Measurements from ENCODE around the gene RAD9A.

Gene RAD9A

DNA sequence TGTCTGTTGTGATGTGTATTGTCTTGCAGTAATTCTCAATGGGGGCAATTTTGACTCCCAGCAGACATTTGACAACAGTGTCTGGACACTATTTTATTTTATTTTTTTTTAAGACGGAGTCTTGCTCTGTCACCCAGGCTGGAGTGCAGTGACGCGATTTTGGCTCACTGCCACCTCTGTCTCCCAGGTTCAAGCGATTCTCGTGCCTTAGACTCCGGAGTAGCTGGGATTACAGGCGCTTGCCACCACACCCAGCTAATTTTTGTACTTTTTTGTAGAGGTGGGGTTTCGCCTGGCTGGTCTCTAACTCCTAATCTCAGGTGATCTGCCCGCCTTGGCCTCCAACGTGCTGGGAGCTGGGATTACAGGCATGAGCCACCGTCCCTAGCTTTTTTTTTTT, 37.9 kb downstream of the RAD9A start:
- no peak for DNase-seq

DNA sequence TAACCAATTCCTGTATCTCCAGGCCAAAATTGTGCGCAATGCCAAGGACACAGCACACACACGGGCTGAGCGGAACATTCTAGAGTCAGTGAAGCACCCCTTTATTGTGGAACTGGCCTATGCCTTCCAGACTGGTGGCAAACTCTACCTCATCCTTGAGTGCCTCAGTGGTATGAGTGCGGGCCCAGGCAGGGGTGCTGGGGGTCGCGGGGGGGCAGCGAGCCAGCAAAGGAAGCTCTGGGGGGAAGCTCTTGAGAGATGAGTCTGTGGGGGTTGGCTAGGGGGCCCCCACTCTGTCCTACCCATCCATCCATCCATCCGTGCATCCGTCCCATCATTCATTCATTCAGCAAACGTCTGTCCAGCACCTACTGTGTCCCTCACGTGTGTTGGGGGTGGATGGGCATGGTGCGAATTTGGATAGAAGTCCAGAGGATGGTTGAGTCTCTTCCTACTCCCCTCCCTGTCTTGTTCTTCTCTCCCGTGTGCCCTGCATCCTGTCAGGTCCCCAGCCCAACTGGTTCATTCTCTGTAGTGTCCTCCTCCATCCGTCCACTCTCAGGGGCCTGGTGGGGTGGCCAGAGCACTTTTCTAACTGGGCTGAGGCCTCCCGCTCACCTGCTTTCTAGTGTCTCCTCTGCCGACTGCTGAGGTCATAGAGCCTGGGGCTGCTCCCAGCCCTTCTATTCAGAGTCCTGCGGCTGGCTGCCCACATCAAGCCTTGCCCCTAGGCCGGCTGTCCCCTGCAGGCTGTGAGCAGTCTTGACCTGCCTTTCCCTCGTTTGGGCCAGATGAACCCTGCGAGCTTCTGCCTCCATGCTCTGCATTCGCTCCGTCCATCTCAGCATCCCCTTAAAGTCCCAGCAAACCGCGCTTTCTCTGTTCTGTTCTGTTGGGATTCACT, 39.8 kb downstream of the RAD9A start:
- DNase-seq, result no peak

DNA sequence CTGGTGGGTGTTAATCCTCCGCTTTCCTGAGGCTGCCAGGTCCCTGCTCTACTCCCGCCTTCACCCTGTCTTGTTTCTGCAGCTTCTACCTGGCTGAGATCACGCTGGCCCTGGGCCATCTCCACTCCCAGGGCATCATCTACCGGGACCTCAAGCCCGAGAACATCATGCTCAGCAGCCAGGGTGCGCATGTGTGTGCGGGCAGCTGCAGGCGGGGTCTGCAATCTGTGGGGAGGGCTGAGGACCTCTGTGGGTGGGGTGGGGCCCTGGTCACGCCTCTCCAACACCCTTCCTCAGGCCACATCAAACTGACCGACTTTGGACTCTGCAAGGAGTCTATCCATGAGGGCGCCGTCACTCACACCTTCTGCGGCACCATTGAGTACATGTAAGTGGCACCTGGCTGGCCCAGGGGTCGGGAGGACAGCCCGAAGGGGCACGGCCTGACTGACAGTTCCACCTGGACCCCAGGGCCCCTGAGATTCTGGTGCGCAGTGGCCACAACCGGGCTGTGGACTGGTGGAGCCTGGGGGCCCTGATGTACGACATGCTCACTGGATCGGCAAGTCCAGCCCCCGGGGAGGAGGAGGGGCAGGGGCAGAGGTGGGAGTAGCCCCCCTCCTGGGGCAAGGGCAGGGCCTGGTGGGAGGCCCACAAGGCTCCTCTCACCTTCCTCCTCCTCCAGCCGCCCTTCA, 41.0 kb downstream of the RAD9A start:
- no peak for DNase-seq

DNA sequence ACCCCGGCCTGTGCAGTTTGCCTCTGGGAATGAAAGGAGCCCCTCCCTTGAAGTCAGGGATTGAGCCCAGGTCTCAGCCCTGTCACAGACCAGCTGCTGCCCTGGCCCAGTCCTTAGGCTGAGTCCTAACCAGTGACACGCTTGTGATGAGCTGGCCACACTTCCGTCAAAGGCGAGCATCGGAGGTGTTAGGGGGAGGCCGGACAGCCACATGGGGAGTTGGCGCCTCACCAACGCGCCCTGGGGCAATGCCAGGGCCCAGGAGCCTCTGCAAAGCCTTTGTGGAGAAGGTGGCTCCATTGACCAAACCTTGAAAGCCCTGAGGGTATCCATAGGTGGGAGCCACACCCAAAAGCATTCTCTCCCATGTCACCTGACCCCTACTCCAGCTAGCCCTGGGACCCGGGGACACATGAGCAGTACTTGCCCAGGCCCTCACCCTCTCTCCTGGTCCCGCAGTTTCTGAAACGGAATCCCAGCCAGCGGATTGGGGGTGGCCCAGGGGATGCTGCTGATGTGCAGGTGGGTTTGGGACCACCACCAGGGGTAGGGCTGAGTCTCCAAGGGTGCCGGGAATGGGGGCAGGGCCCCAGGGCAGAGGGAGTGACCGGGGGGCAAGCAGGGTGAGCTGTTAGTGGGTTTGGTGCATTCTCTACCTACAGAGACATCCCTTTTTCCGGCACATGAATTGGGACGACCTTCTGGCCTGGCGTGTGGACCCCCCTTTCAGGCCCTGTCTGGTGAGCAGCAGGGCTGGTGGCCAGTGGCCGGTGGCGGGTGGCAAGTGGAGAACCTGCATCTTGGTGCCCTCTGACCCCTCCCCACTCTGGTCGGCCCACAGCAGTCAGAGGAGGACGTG, 42.0 kb downstream of the RAD9A start:
- no peak for DNase-seq

DNA sequence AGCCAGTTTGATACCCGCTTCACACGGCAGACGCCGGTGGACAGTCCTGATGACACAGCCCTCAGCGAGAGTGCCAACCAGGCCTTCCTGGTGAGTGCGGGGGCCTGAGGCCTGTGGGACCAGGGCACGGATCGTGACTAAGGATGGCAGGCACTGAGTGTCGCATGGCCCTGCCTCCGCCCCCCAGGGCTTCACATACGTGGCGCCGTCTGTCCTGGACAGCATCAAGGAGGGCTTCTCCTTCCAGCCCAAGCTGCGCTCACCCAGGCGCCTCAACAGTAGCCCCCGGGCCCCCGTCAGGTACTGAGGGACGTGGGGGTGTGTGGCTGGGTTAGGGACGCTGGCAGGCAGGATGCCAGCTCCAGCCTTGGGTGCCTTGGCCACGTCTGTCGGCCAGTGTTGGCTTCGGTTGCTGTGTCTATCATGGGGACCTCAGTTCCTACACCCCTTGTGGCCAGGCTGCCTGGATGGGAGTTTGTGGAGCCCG, 42.7 kb downstream of the RAD9A start:
- DNase-seq, result no peak

DNA sequence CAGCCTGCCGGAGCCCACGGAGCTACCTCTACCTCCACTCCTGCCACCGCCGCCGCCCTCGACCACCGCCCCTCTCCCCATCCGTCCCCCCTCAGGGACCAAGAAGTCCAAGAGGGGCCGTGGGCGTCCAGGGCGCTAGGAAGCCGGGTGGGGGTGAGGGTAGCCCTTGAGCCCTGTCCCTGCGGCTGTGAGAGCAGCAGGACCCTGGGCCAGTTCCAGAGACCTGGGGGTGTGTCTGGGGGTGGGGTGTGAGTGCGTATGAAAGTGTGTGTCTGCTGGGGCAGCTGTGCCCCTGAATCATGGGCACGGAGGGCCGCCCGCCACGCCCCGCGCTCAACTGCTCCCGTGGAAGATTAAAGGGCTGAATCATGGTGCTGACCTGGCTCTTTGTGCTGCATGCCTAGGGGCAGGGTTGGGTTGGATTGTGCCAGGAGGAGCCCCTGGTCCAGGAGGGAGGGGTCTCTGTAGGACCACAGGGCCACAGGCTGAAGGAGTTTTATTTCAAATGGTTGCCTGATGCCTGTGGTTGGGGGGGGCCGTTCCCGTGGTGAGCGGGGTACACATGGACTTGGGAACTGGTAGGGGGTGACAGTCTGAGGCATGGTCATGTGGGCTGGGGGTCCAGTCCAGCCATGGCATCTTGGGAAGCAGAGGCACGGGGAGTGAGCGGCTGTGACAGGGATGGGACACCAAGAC, 43.4 kb downstream of the RAD9A start:
- DNase-seq, result no peak

DNA sequence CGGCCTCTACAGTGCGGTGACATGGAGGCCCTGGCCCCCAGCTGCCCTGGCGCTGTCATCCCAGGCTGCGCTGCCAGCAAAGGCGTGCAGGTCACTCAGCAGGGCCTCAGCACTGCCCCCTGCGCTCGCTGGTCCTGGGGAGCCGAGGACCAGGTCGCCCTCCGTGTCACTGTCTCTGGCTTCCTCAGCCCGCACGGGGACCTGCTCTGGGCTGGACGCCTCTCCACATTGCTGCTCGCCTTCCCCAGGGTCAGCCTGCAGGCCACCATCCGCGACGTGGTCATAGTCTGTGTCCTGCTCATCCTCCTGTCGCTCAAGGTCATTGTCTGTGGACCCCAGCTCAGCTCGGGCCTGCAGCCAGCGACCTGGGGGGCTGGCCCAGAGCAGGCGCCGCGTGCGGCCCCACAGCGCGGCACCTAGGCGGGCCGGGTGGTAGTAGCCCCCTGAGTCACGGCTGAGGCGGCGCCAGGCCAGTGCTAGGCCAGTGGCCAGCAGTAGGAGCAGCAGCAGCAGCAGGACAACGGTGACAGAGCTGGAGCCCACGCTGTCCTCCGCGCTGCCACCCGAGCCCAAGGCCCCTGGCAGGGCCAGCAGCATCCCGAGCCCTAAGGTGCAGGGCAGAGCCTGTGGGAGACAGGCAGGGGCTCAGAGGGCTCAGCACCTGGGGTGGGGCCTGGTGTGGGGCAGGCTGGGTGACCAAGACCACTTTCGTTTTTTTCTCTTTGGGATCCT, 44.1 kb downstream of the RAD9A start:
- DNase-seq, result no peak

DNA sequence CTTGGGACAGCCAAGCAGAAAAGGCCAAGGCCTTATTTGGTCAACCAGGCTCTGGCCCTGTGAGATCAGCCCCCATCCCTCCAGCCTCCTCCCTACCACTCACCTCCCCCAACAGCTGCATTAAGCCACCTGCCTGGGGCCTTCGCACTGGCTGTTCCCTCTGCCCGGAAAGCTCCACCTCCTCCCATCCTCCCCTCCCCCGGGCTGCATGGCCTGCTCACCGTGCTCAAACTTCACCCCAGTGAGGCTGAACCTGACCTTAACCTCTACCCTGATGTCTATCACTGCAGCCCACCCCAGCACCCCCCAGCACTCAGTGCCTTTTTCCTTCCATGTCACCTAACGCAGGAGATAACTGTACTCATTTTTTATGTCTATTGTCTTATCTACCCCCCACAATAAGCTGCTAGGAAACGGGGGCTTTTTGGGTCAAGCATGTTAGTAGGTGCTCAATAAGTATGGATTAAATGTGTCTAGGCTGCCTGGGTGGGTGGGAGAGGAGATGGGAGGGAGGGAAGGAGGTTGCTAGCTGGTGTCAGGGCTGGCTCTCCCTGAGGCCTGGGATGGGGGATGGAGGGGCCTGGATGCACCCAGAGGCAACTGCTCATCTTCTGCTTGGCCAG, 44.8 kb downstream of the RAD9A start:
- no peak for DNase-seq

DNA sequence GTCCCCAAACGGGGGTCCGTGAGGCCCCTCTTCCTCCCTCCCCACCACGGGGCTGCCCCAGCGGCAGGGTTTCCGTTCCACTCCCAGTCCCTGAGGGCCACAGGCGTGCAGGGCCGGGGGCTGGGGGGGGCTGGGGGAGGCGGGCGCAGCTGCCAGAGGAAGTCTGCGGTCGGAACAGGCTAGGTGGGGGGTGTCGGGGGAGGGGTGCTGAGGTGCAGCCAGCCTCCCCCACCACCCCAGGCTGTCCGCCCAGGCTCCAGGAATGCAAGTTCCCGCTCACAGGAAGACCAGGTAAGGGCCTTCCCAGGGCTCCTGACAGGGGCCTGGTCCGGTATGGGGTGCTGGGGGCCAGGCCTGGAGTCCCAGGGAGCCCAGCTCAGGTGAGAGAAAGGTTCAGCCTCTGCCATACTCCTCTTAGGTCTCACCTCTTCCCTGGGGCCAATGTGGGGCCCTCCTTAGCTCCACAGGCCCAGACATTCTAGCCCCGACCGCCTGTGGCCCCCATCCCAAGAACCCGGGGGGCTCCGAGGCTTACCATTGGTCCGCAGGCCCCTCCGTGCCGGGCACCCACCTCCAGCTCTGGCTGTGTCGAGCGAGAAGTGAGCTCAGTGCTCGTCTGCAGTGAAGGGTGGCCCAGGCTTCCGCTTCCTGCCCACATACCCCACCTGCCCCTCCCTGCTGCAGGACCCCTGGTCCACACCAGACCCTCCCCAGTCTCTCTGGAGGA, 45.5 kb downstream of the RAD9A start, which contains the start of gene PTPRCAP:
TSS of gene PTPRCAP (minus strand) at position 601 of the 727 bp plus-strand sequence. CDS start at position 538, 63 bp downstream.
- DNase-seq, result no peak

DNA sequence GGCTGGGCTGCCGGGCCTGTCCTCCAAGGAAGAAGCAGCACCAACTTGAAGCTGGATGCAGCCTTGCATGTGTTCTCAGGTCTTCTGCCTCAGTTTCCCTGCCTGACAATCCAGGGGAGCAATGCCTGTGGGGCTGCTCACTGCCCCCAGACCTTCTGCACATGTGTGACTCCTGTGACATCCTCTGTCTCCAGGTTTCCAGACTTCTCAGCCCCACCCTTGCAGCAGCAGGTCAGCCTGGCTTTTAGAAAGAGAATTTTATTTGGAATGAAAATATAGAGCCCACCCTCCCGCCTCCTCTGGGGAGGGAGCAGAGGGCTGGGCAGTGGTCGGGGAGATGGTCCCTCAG, 46.0 kb downstream of the RAD9A start:
- no peak for DNase-seq

DNA sequence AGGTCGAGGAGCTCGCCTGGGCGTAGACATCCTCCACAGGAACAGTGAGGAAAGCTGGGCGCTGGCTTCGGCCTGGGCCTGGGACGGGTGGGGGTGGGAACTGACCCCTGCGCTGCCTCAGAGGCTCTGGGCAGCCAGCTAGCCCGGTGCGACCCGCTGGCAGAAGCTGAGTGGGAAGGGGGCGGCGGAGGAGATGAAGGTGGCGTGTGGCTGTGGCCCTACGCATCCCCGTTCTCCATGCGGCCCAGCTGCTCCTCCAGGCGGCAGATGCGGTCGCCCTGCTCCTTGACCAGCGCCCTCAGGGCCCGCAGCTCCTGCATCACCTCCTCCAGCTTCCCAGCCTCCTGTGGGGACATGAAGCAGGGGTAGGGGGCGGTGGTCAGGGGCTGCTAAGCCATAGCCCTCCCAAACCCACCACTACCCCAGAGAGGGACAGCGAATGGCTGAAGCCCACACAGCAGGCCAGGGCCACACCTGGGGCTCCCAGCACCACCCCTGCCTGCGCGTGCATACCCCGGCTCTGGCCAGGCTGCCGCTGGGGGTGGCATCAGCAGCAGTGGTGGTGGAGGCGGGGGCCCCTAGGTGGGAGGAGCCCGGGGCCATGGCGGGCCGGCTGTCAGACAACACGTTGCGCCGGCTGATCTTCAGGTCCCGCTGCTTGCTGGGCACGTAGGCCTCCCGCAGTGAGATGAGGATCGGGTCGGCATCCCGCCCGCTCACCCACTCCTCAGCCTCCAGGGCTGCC, 46.5 kb downstream of the RAD9A start:
- no peak for DNase-seq

DNA sequence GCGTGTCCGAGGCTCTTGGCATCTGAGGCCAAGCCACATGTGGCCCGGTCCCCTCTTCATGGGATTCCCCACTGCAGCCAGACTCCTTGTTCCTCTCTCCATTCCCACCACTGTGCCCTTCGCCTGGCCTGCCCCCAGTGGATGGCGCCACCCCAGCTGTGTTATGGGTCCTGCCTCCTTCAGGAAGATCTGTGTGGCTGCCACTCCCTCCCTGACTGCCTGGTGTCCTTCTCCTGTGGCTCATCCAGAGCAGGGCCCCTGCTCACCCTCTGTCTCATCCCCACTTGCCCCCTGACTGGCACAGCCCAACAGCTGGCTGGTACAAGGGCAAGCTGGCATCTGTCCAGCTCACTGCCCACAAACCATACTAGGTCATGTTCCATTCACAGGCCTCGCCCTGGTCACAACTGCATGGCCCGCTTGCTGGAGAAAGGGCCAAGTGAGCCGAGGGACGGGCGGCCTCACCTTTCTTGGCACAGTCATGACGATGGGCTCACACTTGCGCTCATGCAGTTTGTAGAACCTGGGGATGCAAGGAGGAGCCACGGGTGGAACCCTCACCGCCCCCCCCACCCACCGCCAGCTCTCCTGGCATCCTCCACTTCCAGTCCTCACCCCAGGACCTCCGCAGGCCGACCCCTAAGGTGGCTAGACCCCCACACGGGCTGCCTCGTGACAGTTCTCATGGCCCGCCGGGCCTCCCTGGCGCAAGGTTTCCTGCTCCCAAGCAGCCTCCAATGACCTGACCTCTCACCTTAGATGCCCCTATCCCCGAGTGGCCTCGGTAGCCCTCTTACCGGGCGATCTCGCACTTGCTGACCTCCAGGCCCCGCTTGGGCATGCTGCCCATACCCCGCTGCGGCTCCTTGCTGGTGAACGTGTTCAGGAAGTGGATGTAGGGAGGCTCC, 47.8 kb downstream of the RAD9A start:
- DNase-seq, result no peak

DNA sequence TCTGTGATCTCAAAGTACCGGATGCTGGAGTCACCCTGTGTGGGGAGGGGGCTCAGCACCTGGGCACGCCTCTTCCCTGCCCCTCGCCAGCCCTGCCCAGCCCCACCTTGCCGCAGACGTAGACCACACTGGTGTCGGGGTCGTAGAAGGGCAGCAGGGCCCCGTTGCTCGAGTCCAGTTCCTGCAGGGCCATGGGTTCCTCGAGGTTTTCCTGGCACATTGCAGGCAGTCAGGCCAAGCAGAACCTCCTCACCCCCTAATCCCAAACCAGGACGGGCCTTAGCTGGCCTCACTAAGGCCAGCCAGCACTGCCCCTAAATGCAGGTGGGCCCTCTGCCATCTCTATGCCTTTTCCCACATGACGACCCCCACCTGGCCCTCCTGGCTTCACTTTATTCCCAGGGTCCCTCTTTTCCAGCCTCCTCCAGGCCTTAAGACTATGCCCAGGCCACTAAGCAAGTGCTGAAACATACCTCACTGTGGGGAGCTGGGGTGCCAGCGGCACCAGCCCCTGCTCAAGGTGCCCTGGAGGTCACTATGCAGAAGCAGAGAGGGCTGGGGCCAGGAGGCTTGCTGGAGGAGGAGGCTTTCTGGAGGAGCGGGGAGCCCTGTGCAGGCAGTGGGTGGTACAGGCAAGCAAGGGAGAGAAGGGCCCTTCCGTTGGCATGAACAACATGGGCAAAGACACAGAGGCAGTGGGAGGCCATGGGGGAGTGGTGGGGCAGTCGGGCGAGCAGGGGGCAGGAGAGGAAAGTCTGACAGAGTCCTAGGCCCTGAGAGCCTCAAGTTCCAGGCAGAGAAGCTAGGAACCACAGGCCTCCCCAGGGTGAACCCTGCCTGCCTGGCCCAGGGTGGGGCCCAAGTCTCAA, 48.7 kb downstream of the RAD9A start:
- no peak for DNase-seq

DNA sequence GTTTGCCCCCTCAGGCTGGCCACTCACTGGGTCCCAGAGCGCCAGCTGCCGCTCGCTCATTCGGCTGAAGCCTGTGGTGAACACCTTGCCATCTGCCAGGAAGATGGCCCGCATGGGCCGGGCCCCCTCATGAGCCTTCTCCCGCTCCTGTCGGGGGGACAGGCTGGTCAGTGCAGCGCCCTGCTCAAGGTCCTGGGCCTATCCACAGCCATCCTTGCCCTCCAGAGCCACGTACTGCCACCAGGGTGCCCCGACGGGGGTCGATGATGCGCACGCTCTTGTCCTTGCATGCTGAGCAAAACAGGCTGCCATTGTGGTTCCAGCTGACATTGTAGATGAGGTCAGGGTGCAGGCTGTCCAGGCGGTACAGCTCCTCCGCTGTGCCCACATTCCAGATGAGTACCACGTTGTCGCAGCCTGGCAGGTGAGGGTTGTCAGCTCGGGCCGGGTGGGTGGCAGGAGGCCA, 49.3 kb downstream of the RAD9A start:
- no peak for DNase-seq

DNA sequence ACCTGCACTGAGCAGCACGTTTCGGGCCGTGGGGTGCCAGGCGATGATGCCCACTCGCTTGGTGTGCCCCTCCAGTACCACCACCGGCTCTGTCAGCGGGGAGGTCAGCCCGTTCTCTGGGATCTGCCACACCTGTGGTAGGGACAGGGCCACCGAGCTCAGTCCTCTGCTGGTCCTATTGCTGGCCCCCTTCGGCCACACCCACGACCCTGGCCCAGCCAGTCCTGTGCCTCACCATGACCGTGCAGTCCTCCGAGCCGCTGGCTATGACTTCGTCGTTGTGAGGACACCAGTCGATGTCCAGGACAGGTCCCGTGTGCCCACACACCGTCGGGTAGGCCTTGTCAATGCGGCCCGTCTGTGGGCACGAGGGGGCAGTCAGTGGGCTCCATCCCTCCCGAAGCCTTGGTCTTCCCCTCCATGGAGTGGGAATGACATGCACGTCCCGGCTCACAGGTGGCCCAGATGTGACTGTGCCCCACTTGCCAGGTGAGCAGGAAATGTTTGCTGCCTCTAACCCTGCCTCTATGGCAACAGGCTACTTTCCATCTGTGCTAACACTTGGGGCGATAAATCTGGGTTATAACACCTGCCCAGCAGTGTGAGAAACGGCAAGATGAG, 50.1 kb downstream of the RAD9A start:
- DNase-seq, result no peak

DNA sequence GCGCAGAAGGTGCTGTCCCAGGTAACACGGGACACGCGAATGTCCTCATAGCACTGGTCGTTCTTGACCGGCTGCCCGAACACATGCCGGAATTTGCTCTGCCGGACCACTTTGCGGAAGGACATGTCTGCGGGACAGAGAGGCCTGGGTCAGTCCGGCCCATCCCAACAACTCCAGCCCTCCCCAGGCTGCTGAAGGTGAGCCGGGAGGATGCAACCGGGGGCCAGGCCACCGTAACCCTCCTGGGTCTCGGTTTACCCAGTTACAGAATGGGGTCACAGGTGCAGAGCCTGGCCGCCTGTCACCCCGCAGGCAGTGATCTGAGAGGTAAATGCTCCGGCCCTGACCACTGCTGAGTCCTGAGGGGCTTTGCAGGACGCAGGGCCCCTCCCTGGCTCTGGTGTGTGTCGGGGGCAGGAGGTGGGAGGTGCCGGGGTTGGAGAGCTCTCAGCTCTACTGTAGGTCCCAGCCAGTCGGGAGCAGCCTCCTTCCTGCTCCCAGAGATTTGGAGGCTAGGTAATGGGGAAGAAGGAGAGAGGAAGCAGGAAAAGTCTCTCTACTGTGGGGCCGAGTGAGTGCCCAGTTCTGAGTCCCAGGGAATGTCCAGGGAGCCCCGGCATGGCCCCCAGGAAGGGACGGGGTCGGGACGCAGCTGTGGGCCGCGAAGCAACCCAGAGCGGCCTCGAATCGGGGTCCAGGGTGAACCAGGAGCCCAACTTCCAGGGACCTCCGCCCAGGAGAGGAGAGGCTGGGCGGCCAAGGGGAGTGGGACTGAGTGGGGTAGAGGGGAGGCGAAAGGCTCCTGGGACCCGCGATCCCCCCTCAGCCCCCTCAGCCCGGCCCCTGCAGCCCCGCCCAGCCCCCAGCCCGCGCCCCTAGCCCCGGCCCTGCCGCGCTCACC, 51.0 kb downstream of the RAD9A start:
- DNase-seq, result no peak

Measured in cerebellar nuclear complex (tissue), 1 donor.